Ectodermal cell (in vitro differentiated cells): ENCODE results near the gene SCAMP2.

ENCODE experiments used
- H3K27ac ChIP-seq: 2 replicates; pipeline ENCODE4 v1.7.0; 2013; ENCODE audit warnings: mild to moderate bottlenecking, low read depth, low read length; ENCODE audit not compliant: insufficient read depth, poor library complexity, severe bottlenecking
- H3K27me3 ChIP-seq: 2 replicates; pipeline ENCODE4 v1.7.0; 2013; ENCODE audit warnings: mild to moderate bottlenecking, low read length; ENCODE audit not compliant: insufficient read depth, control insufficient read depth, poor library complexity, severe bottlenecking
- H3K36me3 ChIP-seq: one replicate; pipeline ENCODE4 v1.7.0; 2013; ENCODE audit warnings: low read length; ENCODE audit not compliant: control insufficient read depth, insufficient read depth
- H3K4me1 ChIP-seq: one replicate; pipeline ENCODE4 v1.7.0; 2013; ENCODE audit warnings: low read length; ENCODE audit not compliant: control insufficient read depth, insufficient read depth
- H3K4me3 ChIP-seq: 2 replicates; pipeline ENCODE4 v1.7.0; 2013; ENCODE audit warnings: low read depth, low read length, control low read depth; ENCODE audit not compliant: insufficient read depth
- H3K9me3 ChIP-seq: 2 replicates; pipeline ENCODE4 v1.7.0; 2013; ENCODE audit warnings: mild to moderate bottlenecking, low read length, moderate library complexity; ENCODE audit not compliant: control insufficient read depth
- whole genome bisulfite sequencing, 2 experiments: methylation state at CpG; one replicate each; pipeline ENCODE4 v1.1.7; 2013; ENCODE audit warnings: missing lambda C conversion rate in 2 of 2; 5-methylcytosine and 5-hydroxymethylcytosine counted together

Gene SCAMP2

DNA sequence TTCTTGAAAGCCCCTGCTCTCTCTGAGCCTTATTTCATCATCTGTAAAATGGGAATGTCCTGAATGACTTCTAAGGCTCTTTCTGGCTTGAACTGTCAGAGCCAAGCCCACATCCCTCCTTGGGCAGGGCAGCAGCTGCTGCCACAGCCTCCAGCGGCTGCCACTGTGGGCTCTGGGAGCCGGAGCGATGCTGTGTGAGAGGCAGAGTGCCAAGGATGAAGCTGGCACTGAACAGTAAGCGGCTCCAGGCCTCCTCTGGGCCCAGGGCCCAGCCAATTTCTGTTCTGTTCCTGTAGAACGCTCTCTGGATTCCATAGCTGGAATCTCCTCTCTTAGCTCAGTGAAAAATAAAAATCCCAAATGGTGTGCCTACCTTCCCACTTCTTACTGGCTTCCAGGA is 42.3 kb downstream of the SCAMP2 start:
- H3K27me3 ChIP-seq = peaks cover 33% of the 10 kb centered on the region
- H3K27ac ChIP-seq = no peak overlapping the region
- H3K36me3 ChIP-seq = no peaks in the 10 kb centered on the region
- H3K4me1 ChIP-seq = no peaks in the 10 kb centered on the region
- H3K4me3 ChIP-seq = no peak overlapping the region
- 92 to 94% methylated on average over 5 of the region's 5 CpGs for WGBS, 2 experiments
- no peaks in the 10 kb centered on the region for H3K9me3 ChIP-seq

DNA sequence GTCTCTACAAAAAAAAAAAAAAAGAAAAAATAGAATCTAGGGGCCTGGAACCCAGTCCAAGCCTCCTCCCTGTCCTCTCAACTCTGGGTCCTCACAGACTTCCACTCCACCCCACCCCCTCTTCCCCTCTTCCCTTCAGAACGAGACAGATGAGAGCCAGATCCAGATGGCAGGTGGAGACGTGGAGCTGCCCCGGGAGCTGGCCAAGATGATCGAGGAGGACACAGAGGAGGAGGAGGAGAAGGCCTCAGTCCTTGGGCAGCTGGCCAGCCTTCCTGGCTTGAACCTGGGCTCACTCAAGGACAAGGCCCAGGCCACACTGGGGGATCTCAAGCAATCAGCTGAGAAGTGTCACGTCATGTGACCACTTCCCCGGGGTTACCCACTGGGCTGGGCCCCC is 43.2 kb downstream of the SCAMP2 start:
- Histone ChIP-seq H3K36me3 (no peaks in the 10 kb centered on the region), H3K4me3 (no peak overlapping the region), H3K4me1 (no peaks in the 10 kb centered on the region), H3K9me3 (no peaks in the 10 kb centered on the region), H3K27me3 (peaks cover 42% of the 10 kb centered on the region), H3K27ac (no peak overlapping the region)
- 89 to 92% methylated on average over 6 of the region's 6 CpGs for WGBS, 2 experiments

DNA sequence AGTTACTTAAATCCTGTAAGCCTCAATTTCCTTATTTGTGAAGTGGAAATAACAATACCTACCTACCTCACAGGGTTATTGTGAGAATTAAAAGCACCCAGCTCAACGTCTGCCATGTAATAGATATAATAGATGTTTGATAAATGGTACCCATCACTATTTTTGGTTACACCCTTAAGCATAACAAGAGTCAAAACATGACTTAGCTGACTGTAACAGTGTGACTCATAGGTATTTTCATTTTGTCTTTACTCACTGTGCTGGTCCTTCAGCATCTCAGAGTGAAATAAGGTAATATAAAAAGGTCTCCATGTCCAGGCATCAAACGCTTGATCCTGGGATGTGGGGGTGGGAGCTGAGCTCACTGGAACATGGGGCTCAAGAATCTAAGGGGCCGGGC is 43.7 kb downstream of the SCAMP2 start:
- Histone ChIP-seq H3K4me1 (no peaks in the 10 kb centered on the region), H3K27ac (no peak overlapping the region), H3K9me3 (no peaks in the 10 kb centered on the region), H3K4me3 (no peak overlapping the region), H3K36me3 (no peaks in the 10 kb centered on the region), H3K27me3 (peaks cover 43% of the 10 kb centered on the region)
- WGBS, 2 experiments = 81 to 85% methylated on average over 2 to 3 of the region's 3 CpGs

DNA sequence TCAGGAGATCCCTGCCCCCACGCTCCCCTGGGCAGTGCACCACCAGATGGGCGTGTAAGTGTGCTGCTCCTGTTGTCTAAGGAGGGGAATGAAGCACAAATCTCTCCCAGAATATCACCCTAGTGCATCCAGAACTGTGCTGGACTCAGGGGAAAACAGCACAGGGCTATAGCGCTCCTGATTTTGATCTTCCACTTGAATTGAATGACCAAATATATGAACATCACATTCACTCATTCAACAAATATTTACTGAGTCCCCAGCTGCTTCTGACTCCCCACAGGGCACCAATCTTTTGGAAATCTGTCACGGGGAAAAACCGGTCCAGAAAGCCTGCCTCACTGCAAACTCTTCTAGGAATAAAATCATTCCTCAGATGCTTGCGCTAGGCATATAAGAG is 44.3 kb downstream of the SCAMP2 start:
- Histone ChIP-seq H3K9me3 (no peaks in the 10 kb centered on the region), H3K4me1 (no peaks in the 10 kb centered on the region), H3K27me3 (peaks cover 47% of the 10 kb centered on the region), H3K36me3 (no peaks in the 10 kb centered on the region), H3K4me3 (no peak overlapping the region), H3K27ac (no peak overlapping the region)
- 84 to 88% methylated on average over 6 of the region's 6 CpGs for WGBS, 2 experiments

DNA sequence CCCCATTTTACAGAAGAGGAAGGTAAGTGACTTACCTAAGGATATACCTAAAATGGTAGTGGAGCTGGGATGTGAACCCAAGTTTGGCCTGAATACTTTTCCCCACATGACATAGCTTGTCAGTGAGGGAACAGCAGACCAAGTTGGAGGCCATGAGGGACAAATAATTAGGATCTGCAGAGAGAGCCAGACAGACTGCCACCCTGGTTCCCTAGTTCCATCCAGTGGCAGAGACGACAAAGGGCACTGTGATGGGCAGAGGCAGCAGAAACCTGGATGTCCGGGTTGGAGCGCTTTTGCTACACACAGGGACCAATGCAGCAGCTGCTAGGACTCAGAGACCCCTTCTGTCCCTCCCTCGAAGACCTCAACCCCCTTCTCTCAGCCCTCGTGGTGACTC is 45.6 kb downstream of the SCAMP2 start:
- 69 to 70% methylated on average over 5 of the region's 5 CpGs for WGBS, 2 experiments
- no peak overlapping the region for H3K27ac ChIP-seq
- no peaks in the 10 kb centered on the region for H3K36me3 ChIP-seq
- H3K9me3 ChIP-seq = no peaks in the 10 kb centered on the region
- no peak overlapping the region for H3K4me3 ChIP-seq
- peaks cover 47% of the 10 kb centered on the region for H3K27me3 ChIP-seq
- H3K4me1 ChIP-seq = no peaks in the 10 kb centered on the region

DNA sequence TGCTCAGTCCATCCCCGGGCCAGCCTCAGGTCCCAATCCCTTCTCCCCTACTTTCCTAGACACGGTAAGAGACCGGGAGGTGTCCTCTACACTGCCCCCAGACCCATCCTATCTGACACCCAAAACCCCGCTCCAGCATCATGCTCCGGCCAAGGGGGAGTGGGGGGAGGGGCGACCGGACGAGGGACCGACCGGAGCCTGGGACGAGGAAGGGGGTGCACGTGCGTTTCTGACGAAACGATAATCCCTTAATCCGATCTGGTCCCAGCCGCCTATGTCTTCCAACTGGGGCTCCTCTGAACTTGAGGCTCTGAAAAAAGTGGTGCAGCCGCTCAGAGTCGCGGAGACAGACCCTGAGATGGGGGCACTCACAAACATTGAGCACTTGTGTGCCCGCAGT is 46.2 kb downstream of the SCAMP2 start:
- H3K4me1 ChIP-seq = no peaks in the 10 kb centered on the region
- H3K9me3 ChIP-seq = no peaks in the 10 kb centered on the region
- H3K4me3 ChIP-seq = no peak overlapping the region
- H3K27me3 ChIP-seq = peaks cover 47% of the 10 kb centered on the region
- no peak overlapping the region for H3K27ac ChIP-seq
- WGBS, 2 experiments = 37 to 39% methylated on average over 21 of the region's 21 CpGs
- no peaks in the 10 kb centered on the region for H3K36me3 ChIP-seq

DNA sequence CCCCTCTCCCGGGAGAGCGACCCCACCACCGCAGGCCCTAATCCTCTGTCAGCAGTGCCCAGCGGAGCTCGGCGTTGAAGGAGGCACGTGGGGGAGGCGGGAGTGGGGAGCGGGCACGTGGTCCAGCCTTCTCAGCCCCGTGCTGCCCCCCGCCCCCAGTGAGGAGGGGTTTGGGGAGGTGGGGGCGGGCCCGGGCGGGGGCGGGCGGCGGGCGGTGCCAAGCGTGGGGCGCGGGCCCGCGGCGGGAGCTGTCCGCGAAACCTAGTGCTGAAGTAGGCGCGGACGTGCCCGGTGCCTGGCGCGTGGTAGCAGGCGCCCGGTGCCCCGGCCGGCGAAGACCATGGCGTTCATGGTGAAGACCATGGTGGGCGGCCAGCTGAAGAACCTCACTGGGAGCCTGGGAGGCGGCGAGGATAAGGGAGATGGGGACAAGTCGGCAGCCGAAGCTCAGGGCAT is 46.8 kb downstream of the SCAMP2 start, which contains the start of gene CPLX3:
CPLX3 (plus strand) TSS at position 264 of the 456 bp plus-strand sequence; CDS start at position 341, 77 bp downstream.
- Histone ChIP-seq H3K27me3 (peaks cover 47% of the 10 kb centered on the region), H3K9me3 (no peaks in the 10 kb centered on the region), H3K4me3 (no peak within 1 kb of the TSS), H3K36me3 (no peaks in the 10 kb centered on the region), H3K27ac (no peak within 1 kb of the TSS), H3K4me1 (peaks cover 4% of the 10 kb centered on the region)
- WGBS, 2 experiments = 7 to 9% methylated on average over 43 to 44 of the region's 44 CpGs

DNA sequence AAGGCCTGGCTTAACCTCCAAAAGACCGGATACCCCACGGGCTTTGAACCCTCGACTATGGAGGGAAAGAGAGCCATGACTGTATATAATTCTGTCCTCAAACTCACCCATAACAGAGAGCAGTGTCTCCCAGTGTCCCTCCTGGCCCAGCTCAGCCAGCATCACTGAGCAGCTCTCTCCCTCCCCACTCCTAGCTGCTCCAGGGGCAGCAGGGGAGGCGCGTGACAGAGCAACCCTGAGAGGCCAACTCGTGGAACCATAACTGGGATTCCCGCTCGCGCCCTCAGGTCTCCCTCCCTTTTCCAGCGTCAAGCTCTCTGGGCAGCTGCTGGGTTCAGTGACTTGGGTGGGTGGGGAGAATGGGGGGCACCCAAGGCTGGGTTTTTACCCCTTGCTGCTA is 47.3 kb downstream of the SCAMP2 start:
- Histone ChIP-seq H3K27ac (no peak overlapping the region), H3K36me3 (no peaks in the 10 kb centered on the region), H3K4me1 (peaks cover 9% of the 10 kb centered on the region), H3K9me3 (no peaks in the 10 kb centered on the region), H3K4me3 (no peak overlapping the region), H3K27me3 (peaks cover 47% of the 10 kb centered on the region)
- WGBS, 2 experiments = 73 to 83% methylated on average over 9 to 10 of the region's 10 CpGs

DNA sequence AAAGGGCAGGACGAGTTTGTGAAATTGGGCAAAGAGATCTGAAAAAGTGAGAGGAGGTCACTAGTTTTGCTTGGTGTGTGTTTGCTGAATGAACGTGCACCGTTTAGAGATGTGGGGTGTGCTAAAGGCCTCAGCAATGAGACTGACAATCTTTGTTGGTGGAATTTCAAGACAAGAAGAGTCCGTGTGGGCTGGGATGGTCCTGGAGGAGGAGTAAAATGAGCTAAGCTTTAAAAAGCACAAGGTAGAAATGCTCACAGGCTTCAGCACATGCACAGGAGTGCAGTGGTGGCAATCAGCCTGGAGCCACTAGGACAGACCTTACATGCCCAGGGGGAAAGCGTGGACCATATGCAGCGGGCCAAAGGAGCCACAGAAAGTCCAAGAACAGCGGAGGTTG is 48.2 kb downstream of the SCAMP2 start:
- H3K4me3 ChIP-seq = no peak overlapping the region
- H3K27ac ChIP-seq = no peak overlapping the region
- 90 to 91% methylated on average over 7 of the region's 7 CpGs for WGBS, 2 experiments
- peaks cover 47% of the 10 kb centered on the region for H3K27me3 ChIP-seq
- H3K36me3 ChIP-seq = no peaks in the 10 kb centered on the region
- peaks cover 15% of the 10 kb centered on the region for H3K4me1 ChIP-seq
- no peaks in the 10 kb centered on the region for H3K9me3 ChIP-seq

DNA sequence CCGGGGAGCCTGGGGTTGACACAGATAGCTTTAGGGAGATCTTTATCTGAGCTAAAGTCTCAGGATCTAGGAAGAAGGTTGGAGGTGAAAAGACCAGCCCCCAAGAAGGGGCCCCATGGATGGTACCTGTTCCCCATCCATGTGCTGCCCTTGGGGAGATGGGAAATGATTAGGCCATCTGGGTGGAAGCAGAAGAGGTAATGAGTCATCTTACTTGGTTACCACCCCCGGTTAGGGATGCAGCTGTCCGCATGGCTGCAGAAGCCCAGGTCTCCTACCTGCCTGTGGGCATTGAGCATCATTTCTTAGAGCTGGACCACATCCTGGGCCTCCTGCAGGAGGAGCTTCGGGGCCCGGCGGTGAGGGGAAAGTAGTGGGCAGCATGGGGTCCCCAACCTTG is 49.8 kb downstream of the SCAMP2 start:
- no peak overlapping the region for H3K4me3 ChIP-seq
- H3K27ac ChIP-seq = no peak overlapping the region
- peaks cover 15% of the 10 kb centered on the region for H3K4me1 ChIP-seq
- H3K36me3 ChIP-seq = no peaks in the 10 kb centered on the region
- 89% methylated on average over 6 of the region's 6 CpGs for WGBS, 2 experiments
- H3K9me3 ChIP-seq = no peaks in the 10 kb centered on the region
- peaks cover 37% of the 10 kb centered on the region for H3K27me3 ChIP-seq

DNA sequence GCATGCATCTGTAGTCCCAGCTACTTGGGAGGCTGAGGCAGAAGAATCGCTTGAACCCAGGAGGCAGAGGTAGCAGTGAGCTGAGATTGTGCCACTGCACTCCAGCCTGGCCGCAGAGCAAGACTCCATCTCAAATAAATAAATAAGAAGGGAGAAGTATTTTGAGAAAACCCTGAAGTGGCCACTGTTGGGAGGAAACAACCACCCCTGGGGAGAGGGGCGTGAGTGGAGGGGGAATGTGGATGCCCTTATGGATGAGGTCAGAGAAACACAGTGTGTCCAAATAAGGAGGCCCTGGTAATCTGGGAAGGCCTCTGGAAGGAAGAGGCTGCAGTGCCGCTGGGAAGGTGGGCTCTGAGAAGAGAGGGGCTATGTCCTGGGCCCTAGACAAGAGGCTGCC is 50.9 kb downstream of the SCAMP2 start:
- no peak overlapping the region for H3K27ac ChIP-seq
- H3K27me3 ChIP-seq = peaks cover 26% of the 10 kb centered on the region
- H3K4me1 ChIP-seq = peaks cover 15% of the 10 kb centered on the region
- H3K36me3 ChIP-seq = no peaks in the 10 kb centered on the region
- no peaks in the 10 kb centered on the region for H3K9me3 ChIP-seq
- no peak overlapping the region for H3K4me3 ChIP-seq
- 81 to 85% methylated on average over 4 of the region's 4 CpGs for WGBS, 2 experiments
